NCI-H1105 treated with DMSO at 0.1 percent for 48 hours (cell line): ENCODE measurements around the gene SCN7A.
"Not testable (repeated sequence)": the region's sequence is repeated elsewhere in the genome, so short reads cannot be mapped to it uniquely, and the experiment has no call there.

Source experiments
- DNase-seq: peaks from one replicate; lab custom pipeline; 2025; lab: John Stamatoyannopoulos, UW

The SCN7A gene

DNA sequence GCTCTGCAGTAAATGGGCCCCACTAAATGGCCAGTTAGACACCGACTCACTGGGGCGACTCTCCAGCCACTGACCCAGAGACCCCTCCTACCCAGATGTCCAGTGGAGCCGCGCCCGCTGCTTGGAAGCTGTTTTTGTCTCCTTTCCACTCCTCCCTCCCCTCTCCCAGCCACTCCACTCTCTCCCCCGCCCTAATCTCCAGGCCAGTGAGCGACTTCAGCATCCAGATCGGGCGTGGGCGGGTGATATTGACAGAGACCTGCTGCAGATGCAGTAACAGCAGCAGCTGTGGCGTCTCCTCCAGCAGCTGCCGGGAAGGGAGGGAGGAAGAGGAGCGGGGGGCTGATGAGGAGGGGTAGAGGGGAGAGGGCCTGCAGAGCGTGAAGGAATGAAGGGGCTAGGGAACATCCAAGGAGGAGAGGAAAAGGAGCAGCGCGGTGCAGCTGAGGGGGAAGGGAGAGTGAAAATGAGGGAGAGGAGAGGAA, at the start of gene SCN7A:
TSS of gene SCN7A (minus strand) at position 110 of the 485 bp plus-strand sequence. CDS start 16,553 bp downstream, outside the sequence.
- DNase-seq, result no peak

DNA sequence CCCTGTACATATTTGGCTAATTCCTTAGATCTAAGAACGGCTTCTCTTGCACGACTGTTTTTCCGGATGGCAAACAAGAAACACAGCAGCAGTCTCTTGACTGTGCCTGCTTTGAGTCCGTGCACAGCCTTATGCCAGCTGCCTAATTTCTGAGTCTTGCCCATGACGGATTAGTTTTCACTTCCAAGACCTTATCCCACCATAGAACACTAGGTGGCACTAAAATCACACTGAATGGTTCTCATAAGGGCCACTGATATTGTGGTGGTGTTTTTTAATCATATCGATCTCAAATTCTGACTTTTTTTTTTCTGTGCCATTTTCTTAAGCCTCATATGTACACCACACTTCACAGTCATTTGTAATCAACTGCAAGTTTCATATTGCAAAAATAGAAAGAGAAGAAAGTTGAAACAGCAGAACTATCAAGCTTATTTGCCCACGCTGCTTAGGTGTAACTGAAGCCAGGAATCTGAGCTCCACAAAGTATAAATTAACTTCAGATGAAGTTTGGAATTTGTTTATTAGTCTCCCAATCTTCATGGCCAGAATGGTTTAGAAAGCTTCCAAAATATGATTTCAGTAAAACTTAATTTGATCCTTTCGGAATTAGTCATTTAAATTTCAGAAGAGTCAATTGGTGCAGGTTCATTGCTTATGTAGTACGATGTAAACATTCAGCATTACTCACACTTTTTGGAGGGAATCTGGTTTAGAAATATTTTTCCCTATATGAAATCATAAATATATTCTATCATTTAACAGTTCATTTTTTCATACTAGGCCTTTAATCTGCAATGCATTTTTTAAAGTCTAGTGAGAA, 45.5 kb upstream of the SCN7A start:
- DNase-seq, result peak; percentile 70

DNA sequence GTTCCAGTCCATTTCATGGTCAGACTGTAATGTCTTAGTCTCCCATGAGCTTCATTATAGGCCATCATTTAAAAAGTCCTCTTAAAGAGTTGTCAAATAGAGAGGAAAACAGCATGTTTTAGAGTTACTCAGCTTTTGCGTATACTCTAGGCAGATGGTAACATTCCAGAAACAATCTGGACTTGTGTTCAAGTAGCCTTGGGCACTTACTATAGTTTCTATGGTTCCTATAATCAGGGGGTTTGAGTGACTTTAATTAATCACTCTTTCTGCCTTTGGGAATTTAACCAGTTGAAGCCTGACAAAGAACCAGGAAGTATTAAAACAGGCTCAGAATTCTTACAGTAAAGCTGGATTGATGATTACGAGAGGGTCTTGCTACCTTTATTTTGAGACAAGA, 42.1 kb upstream of the SCN7A start:
- DNase-seq, result no peak

DNA sequence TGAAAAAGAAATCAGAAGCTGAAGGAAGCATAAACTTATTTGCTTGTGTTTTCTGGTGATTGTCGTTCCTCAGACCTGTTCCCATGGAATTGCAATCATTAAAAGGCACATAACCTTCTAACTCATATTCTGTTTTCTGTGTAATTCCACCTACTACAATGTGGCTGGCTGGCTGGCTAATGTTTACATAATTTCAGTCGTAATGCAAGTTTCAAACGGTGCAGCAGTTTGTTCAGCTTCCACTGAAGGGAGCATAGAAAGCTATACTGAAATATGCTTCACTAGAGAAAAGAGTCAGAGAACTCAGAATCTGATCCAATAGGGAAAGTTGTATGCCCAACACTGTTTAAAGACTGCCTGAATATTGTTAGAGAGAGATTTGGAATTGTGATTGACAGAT, 27.1 kb upstream of the SCN7A start:
- DNase-seq, result no peak

DNA sequence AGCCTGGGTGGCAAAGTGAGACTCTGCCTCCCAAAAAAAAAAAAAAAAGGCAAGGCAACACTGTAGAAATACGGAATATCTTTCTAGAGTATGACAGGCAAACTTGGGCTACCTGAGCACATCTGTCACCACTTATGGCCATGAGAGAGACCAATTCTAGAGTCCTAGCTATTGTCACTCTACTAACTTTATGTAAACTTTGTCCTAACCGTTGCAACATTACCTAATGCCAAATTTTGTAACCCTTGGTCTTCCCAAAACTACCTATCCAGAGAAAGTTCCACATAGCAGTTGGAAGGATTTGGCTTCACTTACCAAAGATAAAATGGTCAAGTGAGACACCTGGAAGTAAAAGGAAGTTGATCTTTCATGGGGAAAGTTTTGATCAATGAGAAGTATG, 26.6 kb upstream of the SCN7A start:
- no peak for DNase-seq

DNA sequence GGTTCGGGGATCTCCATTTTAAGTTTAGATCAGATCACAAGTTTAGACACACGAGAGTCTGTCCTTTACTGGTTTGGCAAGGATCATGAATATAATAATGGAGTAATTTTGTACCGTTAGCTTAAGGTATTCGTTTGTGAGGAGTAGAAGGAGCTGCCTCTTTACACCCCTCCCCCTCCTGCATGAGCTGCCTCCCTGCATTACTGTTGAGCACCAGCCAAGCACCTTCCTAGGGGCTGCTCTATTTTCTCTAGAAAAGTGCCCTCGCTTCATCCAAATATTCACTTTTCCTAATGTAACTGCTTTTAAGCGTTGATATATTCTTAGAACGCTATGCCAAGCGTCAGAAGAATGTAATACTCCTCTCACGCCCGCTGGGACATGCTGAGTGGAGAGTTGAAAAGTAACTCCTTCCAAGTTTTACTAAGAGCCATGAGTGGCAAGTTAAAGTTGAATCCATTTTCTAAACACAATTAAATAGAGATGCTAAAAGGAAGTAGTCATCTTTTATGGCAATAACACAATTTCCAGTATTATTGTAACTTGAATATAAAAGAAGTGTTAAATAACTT, 25.4 kb upstream of the SCN7A start:
- DNase-seq, result no peak

DNA sequence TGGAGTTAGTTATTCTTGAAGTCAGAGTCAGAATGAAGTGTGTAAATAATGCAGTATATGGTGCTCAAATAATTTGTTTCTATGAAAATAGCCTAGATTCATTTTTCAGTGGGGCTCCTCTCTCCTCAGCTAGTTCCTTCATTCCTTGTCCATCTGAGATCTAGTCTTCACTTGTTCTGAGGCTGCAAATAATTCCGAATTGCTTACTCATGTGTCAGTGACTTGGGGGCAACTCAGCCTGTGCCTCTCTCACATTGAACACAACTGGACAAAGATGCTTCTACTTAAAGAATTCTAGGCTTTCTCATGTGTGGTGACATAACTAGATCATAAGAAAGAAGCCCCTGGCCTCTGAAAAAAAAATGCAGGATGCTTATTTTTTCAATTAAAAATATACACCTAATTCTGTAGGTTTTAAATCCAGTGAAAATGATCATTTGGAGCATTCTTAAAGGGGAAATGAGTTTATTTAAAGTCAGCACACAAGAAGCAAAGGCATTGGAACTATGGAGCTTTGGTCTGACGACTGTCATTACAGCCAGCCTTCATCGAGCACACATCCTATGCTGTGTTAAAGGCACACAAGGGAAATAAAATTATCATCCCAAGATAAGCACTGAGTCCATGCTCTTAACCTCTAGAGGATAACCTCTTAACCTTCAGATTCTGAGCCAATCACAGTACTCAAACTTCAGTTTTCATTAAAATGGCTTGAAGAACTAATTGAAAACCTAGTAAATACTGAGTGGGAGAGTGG, 24.8 kb upstream of the SCN7A start:
- DNase-seq, result no peak

DNA sequence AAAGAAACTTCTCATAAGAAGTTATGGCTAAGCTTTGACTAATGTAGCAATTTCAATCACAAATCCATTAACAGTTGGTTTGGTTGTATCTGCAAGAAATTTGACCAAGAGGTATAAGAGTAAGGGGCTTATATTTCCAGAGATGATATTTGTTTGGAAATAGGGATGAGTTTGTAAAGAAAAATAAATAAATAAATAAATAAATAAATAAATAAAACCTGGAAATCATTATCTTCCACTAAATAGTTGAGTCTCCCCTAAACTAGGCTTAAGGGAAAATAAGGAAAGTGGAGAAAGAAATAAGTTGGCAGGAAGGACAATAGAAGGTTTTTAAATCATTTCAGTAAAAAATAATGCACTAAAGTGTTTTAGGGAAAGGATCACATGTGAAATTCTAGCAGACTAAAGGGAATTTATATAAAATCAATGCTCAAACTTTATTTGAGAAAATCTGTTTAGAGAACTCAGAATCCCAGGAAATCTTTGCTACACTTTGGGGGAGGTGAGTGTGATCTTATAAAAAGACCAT, 23.5 kb upstream of the SCN7A start:
- DNase-seq, result no peak

DNA sequence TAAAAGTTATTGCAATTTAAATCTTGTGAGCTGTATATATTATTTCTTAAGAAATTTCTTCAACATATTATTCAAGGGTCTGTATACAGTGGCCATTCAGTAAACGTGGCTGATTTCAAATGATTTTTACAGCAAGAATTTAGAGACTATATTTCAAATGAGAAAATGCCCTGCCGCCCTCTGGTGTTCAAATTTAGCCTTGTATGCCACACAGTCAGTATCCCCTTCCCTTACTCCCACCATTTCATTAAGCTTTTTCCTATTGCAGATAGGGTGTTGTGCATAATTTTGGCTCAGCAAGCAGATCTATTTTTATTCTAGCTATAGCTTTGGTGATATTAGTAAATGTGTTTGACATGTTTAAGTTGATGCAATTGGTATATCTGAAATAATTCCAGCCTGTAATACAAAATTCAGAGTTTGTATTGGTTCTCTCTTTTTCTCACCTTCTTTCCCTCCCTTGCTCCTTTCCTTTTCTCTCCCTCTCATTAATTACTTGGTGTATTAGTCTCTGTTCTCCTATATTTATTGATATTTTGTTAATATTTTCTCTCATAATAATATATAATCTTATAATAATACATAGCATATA, 22.8 kb upstream of the SCN7A start:
- DNase-seq, result peak; percentile 36

DNA sequence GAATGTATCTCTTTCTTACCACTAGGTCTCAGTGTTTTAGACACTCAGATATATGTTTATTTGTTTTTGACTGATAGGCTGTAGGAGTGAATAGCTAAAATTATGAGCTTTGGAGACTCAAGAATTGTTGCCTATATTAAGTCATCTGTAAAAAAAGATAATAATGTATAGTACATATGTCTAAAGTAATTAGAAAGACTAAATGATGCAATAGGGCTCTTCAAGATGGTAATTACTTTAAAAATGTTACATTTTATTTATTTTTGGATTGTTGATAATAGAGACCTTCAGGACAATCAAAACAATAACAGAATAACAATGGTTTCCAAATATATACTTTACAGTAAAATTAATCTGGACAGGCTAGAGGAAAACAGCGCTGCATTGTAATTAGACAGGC, 19.9 kb upstream of the SCN7A start:
- no peak for DNase-seq

DNA sequence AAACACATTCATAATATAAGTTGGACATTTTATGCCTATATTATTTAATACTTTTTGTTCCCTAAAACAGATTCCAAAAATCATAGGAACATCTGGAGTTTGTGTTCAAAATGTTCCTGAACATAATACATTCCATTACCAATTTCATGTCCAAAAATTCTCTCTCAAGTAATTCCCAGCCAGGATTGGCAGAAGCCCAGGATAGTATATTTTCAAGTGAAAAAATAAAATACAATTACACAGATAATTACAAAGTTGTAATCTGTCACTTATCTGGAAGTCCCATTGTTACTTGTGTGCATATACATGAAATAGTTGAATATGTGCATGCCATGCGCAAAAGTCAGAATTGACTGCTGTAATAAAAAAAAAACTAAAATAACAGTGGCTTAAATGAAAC, 5.2 kb upstream of the SCN7A start:
- no peak for DNase-seq

DNA sequence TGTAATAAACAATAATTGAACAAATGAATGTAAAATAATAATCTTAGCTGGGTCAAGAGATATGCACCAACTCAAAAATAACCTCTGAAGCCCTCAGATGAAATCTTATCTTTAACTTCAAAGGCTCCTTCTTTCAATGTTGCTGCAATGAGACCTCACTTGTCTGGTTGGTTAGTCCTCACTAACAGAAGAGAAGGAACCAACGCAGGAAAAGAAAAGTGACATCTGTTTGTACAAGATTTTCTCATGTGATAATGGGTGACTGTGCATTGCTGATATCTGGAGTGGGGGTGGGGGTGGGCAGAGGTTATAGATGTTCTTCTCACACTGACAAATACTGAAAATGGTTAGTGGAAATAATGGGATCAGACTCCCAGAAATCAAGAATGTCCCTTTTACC, 2.6 kb downstream of the SCN7A start:
- no peak for DNase-seq

DNA sequence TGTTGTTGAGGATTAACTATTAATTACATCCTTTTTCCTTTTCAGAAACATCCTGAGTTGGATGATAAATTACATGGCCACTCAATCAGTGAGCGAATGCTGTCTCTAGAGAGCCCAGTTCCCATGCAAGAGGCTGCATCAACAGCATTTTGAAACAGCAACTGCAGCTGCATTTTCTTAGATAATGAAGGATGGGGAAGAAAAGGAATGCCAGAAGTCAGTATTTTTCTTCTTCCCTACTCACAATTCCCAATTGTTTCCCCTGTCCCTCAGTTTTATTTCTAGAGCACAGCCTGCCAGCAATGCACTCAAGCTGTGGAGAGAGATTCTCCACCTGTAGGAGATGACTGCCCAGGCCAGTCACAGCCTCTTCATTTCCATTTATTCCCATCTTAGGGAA, 6.9 kb downstream of the SCN7A start:
- DNase-seq, result no peak

DNA sequence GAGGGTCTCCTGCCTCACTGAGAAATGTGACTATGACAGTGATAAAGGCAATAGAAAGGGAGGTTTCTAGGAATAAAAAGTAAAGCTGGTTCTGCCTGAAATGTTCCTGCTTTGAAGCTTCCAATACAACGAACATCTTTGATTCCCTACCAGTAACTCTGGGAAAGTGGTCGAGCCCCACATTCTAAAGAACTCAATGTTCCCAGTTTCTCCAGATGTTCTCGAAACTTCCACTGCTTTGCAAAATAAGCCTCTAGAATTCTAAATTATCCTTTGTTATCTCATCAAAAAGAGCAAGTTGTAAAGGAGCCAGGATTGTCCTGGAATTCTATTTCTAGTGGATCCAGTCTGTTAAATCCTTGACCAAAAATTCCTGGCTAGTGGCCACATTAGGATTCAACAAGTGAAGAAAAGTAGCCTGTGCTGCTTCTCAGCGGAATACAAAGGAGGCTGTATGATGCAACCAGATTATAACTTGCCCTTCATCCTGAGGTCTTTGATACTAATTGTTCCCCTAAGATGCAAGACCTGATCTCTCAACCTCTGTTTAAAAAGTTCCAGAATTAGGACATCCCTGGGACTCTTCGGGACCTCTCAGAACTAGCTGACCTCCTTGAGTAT, 8.4 kb downstream of the SCN7A start:
- no peak for DNase-seq

DNA sequence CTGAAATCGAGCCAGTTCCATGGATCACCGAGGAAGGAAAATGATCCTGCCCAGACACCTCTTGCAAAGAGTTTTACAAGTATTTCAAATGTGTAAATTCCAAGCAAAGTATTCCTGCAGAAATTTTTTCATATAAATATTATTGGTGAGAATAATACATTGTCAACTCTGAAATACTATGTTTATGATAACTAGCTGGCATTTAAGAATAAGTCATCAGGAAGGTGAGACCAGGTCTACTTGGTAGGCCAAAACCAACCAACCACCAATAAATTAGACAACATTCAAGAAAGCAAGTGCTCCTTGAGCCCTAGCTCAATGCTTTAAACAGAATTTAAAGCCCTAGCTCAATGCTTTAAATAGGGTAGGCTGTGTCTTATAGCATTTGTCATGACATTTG, 21.7 kb downstream of the SCN7A start:
- no peak for DNase-seq

DNA sequence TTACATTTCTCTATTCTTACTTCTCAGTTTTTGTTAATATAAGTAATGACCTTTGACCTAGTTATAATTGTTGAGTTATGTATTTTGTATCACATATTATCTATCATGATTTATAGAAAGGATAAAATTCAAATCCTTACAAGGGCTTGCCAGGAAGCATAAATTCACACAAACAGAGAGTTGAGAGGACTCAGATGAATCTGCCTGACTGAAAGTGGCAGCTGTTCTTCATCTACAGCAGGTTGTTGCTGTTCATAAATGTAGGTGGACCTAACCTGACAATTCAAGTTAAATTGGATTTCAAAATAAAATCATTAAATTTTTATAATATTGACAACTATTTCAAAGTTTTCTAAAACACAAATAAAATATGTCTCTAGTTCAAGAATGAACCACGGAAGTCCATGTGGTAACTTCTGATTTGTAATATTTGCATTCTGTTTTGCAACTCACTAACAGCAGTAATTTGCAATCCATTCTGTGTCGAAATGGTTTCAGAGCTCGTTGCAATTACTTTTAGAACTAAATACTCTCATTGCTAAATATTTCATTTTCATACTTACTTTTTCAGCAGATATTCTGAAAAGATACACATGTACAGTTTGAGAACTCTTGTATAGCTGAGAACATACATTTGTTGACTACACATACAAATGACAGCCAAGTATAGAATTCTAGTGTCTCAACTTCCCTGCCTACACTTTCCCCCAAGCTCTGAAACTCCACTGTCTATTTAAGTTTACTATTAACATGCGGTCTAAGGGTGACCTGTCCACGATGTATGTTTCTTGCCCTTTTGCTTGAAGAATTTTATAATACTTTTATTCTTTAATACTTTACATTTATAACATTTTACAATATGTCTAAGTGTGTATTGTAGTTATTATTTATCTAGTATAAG, 25.7 kb downstream of the SCN7A start:
- DNase-seq, result no peak

DNA sequence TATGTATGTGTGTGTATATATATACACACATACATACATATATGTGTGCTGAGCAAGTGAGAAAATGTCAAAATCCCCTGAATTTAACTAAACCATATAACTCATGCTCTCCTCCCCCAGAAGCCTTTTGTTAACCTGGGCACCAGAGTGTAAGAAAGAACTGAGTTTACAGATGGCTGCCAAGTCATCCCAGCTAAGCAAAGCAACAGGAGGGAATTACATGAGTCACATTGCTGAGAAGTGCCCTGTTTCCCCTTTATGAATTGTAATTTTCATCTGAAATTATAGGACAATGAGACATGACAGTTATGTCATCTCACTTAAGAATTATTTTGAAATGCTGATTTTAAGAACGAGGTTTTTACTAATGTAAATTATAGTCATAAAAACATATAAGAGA, 29.9 kb downstream of the SCN7A start:
- no peak for DNase-seq

DNA sequence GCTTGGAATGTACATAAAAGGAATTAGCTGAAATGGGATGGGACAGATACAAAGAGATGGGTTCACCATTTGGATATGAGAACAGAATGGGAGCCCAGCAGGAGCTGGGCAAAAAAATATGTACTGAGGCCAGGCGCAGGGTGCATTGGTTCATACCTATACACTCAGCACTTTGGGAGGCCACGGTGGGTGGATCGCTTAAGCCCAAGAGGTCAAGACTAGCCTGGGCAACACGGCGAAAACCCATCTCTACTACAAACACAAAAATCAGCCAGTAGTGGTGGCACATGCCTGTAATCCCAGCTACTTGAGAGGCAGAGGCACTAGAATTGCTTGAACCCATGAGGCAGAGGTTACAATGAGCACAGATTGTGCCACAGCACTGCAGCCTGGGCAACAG, 30.4 kb downstream of the SCN7A start:
- no peak for DNase-seq

DNA sequence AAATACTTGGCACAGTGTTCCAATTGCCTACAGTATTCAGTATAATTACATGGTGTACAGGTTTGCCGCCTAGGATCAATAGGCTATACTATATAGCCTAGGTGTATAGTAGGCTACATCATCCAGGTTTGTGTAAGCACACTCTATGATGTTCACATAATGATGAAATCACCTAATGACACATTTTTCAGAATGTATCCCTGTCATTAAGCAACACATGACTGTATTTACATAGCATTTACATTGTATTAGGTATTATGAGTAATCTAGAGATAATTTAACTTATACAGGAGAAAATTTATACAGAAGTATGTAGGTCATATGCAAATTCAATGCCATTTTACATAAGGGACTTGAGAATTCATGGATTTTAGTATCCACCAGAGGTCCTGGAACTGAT, 35.4 kb downstream of the SCN7A start:
- DNase-seq, result no peak

DNA sequence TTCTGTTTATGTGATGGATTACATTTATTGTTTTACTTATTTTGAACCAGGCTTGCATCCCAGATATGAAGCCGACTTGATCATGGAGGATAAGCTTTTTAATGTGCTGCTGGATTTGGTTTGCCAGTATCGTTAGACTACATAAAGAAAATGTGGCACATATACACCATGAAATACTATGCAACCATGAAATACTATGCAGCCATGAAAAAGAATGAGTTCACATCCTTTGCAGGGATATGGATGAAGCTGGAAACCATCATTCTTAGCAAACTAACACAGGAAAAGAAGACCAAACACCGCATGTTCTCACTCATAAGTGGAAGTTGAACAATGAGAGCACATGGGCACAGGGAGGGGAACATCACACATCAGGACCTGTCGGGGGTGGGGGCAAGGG, 38.2 kb downstream of the SCN7A start:
- not testable (repeated sequence) for DNase-seq
